ENCODE results near the gene MVB12B. TPM values are rescaled to one million over a fixed set of nuclear protein-coding genes. Genes with fewer than 3 reads are reported as not detected.

Gene MVB12B
- total and polyA plus RNA-seq, 7 experiments from 2014 or later = 1.6 to 9.7 (median 3.8) TPM

GRCh38 chr9:126519660-126520420, 193.2 kb downstream of the MVB12B start:
- H3K27ac ChIP-seq (ENCODE audit: low read depth, low read length) = no peak overlapping the region
- H3K9me3 ChIP-seq (ENCODE audit: control insufficient read depth in 2 of 3, low read length in 3 of 3) = no peaks in the 10 kb centered on the region
- intact Hi-C loops (cut with micrococcal nuclease) = loop anchor here in 1 of 2 donors (5.0 kb wide), 1 partner anchor 37 kb away; no protein-coding TSS in a partner anchor
- Mint-ChIP-seq H3K27ac (no peak overlapping the region), H3K4me3 (no peak overlapping the region), H3K4me1 (peaks cover 22 to 40% (median 31%) of the 10 kb centered on the region in 7 donors), H3K36me3 (no peaks in the 10 kb centered on the region), H3K9me3 (no peaks in the 10 kb centered on the region), H3K27me3 (peaks cover 43 to 67% (median 62%) of the 10 kb centered on the region in 5 donors)
- ChIA-PET CTCF (interaction anchor here (1.7 kb wide), 1 partner anchor 38 kb away, joined by 5 read pairs; no protein-coding TSS in a partner anchor), POLR2A (interaction anchor here (0.8 kb wide), 1 partner anchor 133 kb away, joined by 3 read pairs; no protein-coding TSS in a partner anchor)
- H3K4me1 ChIP-seq (ENCODE audit: control insufficient read depth in 2 of 2, insufficient read depth in 2 of 2, low read length in 2 of 2) = peaks cover 4 to 48% of the 10 kb centered on the region in 2 donors
- no peaks in the 10 kb centered on the region for H3K36me3 ChIP-seq (ENCODE audit: control insufficient read depth in 2 of 3, insufficient read depth in 3 of 3, low read length in 3 of 3)
- ATAC-seq = peak; percentile 23
- H3K27me3 ChIP-seq (ENCODE audit: control insufficient read depth in 2 of 2, insufficient read depth in 2 of 2, low read length in 2 of 2) = peaks cover 0 to 15% of the 10 kb centered on the region in 2 donors
- H3K4me3 ChIP-seq (ENCODE audit: low read length) = no peak overlapping the region
- DNase-seq = no peak

GRCh38 chr9:126520453-126520852, 193.8 kb downstream of the MVB12B start:
- no peak overlapping the region for H3K27ac ChIP-seq (ENCODE audit: low read depth, low read length)
- H3K4me3 ChIP-seq (ENCODE audit: low read length) = no peak overlapping the region
- DNase-seq = no peak
- peaks cover 0 to 13% of the 10 kb centered on the region in 2 donors for H3K27me3 ChIP-seq (ENCODE audit: control insufficient read depth in 2 of 2, insufficient read depth in 2 of 2, low read length in 2 of 2)
- Mint-ChIP-seq H3K36me3 (no peaks in the 10 kb centered on the region), H3K27ac (no peak overlapping the region), H3K9me3 (no peaks in the 10 kb centered on the region), H3K4me3 (no peak overlapping the region), H3K4me1 (peaks cover 22 to 36% (median 31%) of the 10 kb centered on the region in 7 donors), H3K27me3 (peaks cover 38 to 68% (median 56%) of the 10 kb centered on the region in 5 donors)
- ChIA-PET POLR2A (no interaction called here), CTCF (no interaction called here)
- no peaks in the 10 kb centered on the region for H3K9me3 ChIP-seq (ENCODE audit: control insufficient read depth in 2 of 3, low read length in 3 of 3)
- H3K4me1 ChIP-seq (ENCODE audit: control insufficient read depth in 2 of 2, insufficient read depth in 2 of 2, low read length in 2 of 2) = peaks cover 4 to 48% of the 10 kb centered on the region in 2 donors
- H3K36me3 ChIP-seq (ENCODE audit: control insufficient read depth in 2 of 3, insufficient read depth in 3 of 3, low read length in 3 of 3) = no peaks in the 10 kb centered on the region
- intact Hi-C loops (cut with micrococcal nuclease) = no loop called here
- ATAC-seq = no peak

GRCh38 chr9:126521089-126521488, 194.5 kb downstream of the MVB12B start:
- Histone ChIP-seq H3K4me3 (ENCODE audit: low read length) (no peak overlapping the region), H3K27me3 (ENCODE audit: control insufficient read depth in 2 of 2, insufficient read depth in 2 of 2, low read length in 2 of 2) (peaks cover 0 to 13% of the 10 kb centered on the region in 2 donors), H3K36me3 (ENCODE audit: control insufficient read depth in 2 of 3, insufficient read depth in 3 of 3, low read length in 3 of 3) (no peaks in the 10 kb centered on the region), H3K27ac (ENCODE audit: low read depth, low read length) (no peak overlapping the region), H3K9me3 (ENCODE audit: control insufficient read depth in 2 of 3, low read length in 3 of 3) (no peaks in the 10 kb centered on the region), H3K4me1 (ENCODE audit: control insufficient read depth in 2 of 2, insufficient read depth in 2 of 2, low read length in 2 of 2) (peaks cover 4 to 48% of the 10 kb centered on the region in 2 donors)
- H3K36me3 Mint-ChIP-seq = no peaks in the 10 kb centered on the region
- ChIA-PET POLR2A (interaction anchor here (0.7 kb wide), 1 partner anchor 18 kb away, joined by 7 read pairs; no protein-coding TSS in a partner anchor), CTCF (no interaction called here)
- H3K27me3 Mint-ChIP-seq = peaks cover 36 to 64% (median 50%) of the 10 kb centered on the region in 5 donors
- peaks cover 22 to 36% (median 29%) of the 10 kb centered on the region in 7 donors for H3K4me1 Mint-ChIP-seq
- no peak for DNase-seq
- no peak for ATAC-seq
- H3K27ac Mint-ChIP-seq = no peak overlapping the region
- intact Hi-C loops (cut with micrococcal nuclease) = no loop called here
- no peaks in the 10 kb centered on the region for H3K9me3 Mint-ChIP-seq
- H3K4me3 Mint-ChIP-seq = no peak overlapping the region

DNA sequence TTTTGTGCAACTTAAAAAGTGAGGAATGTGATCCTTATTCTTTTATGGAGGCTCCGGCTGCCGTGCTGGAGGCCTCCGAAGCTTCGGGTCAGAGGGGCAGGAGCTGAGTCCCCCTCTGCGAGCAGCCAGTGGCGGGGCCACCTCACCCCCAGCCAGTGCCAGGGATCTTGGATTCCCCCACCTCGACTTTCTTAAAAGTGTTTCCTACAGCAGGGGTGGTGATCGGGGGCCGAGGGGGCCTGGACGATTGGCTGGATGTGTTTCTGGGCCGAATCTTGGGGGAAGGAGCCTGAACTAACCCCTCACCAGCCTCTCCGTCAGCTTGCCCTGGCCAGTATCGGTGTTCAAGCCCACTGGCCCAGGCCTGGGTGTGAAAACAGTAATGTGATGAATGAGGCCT, 194.9 kb downstream of the MVB12B start:
- H3K4me3 Mint-ChIP-seq = no peak overlapping the region
- H3K9me3 ChIP-seq (ENCODE audit: control insufficient read depth in 2 of 3, low read length in 3 of 3) = no peaks in the 10 kb centered on the region
- POLR2A ChIA-PET = interaction anchor here (0.7 kb wide), 1 partner anchor 17 kb away, joined by 7 read pairs; no protein-coding TSS in a partner anchor
- DNase-seq (no peak), ATAC-seq (no peak)
- intact Hi-C loops (cut with micrococcal nuclease) = no loop called here
- H3K27ac ChIP-seq (ENCODE audit: low read depth, low read length) = no peak overlapping the region
- CTCF ChIA-PET = no interaction called here
- peaks cover 4 to 47% of the 10 kb centered on the region in 2 donors for H3K4me1 ChIP-seq (ENCODE audit: control insufficient read depth in 2 of 2, insufficient read depth in 2 of 2, low read length in 2 of 2)
- H3K27me3 ChIP-seq (ENCODE audit: control insufficient read depth in 2 of 2, insufficient read depth in 2 of 2, low read length in 2 of 2) = peaks cover 0 to 13% of the 10 kb centered on the region in 2 donors
- H3K27me3 Mint-ChIP-seq = peaks cover 33 to 61% (median 46%) of the 10 kb centered on the region in 5 donors
- no peaks in the 10 kb centered on the region for H3K36me3 ChIP-seq (ENCODE audit: control insufficient read depth in 2 of 3, insufficient read depth in 3 of 3, low read length in 3 of 3)
- no peak overlapping the region for H3K4me3 ChIP-seq (ENCODE audit: low read length)
- no peaks in the 10 kb centered on the region for H3K9me3 Mint-ChIP-seq
- no peak overlapping the region for H3K27ac Mint-ChIP-seq
- H3K4me1 Mint-ChIP-seq = peaks cover 22 to 33% (median 28%) of the 10 kb centered on the region in 7 donors
- H3K36me3 Mint-ChIP-seq = no peaks in the 10 kb centered on the region

DNA sequence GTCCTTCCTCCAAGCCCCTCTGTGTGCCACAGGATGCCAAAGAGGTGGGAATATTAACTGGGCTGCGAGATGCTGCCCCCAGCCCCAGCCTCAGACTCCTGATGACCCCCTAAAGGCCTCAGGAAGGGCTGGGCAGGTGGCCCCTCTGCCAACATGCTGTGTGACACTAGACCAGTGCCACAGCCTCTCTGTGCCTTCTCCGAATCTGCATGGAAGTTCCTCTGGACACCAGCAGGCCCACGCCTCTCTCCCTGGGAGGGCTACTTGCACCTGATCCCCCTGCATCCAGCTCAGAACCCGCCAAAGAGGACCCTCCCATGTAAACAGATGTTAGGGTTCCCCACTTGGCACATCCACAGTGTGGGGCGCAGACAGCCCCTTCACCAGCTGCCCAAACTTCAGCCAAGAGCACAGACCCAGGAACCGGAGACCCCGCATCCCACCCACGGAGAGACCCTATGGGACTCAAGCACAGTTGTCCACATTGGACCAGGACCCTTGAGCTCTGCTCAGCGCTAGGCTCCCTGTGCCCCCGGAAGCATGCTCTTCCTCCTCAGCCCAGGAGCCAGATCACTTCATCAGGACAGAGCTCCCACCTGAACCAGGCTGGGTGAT, 195.5 kb downstream of the MVB12B start:
- no peak overlapping the region for H3K4me3 Mint-ChIP-seq
- H3K4me1 Mint-ChIP-seq = peaks cover 17 to 27% (median 22%) of the 10 kb centered on the region in 7 donors
- POLR2A ChIA-PET = no interaction called here
- peaks cover 29 to 55% (median 41%) of the 10 kb centered on the region in 5 donors for H3K27me3 Mint-ChIP-seq
- Histone ChIP-seq H3K9me3 (ENCODE audit: control insufficient read depth in 2 of 3, low read length in 3 of 3) (no peaks in the 10 kb centered on the region), H3K4me1 (ENCODE audit: control insufficient read depth in 2 of 2, insufficient read depth in 2 of 2, low read length in 2 of 2) (peaks cover 4 to 41% of the 10 kb centered on the region in 2 donors), H3K27ac (ENCODE audit: low read depth, low read length) (no peak overlapping the region), H3K4me3 (ENCODE audit: low read length) (no peak overlapping the region), H3K36me3 (ENCODE audit: control insufficient read depth in 2 of 3, insufficient read depth in 3 of 3, low read length in 3 of 3) (no peaks in the 10 kb centered on the region), H3K27me3 (ENCODE audit: control insufficient read depth in 2 of 2, insufficient read depth in 2 of 2, low read length in 2 of 2) (peaks cover 0 to 13% of the 10 kb centered on the region in 2 donors)
- intact Hi-C loops (cut with micrococcal nuclease) = no loop called here
- DNase-seq (no peak), ATAC-seq (no peak)
- CTCF ChIA-PET = no interaction called here
- H3K27ac Mint-ChIP-seq = no peak overlapping the region
- no peaks in the 10 kb centered on the region for H3K9me3 Mint-ChIP-seq
- H3K36me3 Mint-ChIP-seq = no peaks in the 10 kb centered on the region

DNA sequence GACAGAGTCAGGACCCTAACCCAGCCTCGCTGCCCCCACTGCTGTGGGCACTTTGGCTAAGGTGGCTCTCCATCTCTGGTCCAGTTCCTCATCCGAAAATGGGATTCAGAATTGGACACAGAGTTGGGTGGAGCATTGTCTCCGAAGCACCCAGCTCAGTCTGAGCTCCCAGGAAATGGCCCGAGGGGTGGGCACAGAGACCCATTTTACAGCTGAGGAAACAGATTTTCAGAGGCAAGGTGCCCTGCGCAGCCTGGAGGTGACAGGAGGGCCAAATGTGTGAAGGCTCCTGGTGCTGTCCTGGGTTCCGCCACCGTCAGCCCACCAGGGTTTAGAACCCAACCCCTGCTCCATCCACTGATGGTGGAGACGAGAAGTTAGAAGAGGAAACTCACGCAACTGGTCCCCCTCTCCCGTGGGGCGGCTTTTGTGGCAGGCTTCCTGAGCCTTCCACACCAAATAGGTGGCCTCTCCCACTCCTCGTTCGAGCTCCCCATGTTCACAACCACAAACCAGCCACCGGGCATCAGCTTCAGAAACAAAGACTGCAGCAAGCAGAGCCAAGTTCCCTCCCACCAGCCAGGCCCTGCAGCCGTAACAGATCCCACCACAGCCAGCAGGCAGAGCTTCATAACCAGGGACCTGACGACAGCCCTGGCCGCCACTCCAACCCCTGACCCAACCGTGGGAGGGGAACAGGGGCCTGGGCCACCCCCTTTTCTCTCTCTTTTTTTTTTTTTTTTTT, 196.2 kb downstream of the MVB12B start:
- no peak overlapping the region for H3K27ac ChIP-seq (ENCODE audit: low read depth, low read length)
- Mint-ChIP-seq H3K4me3 (peak overlapping the region in 2 of 10 donors; percentile 5 to 36), H3K36me3 (no peaks in the 10 kb centered on the region), H3K9me3 (no peaks in the 10 kb centered on the region), H3K27ac (peak overlapping the region in 1 of 9 donors; percentile 53), H3K27me3 (peaks cover 24 to 48% (median 34%) of the 10 kb centered on the region in 5 donors), H3K4me1 (peaks cover 10 to 20% (median 15%) of the 10 kb centered on the region in 7 donors)
- H3K4me3 ChIP-seq (ENCODE audit: low read length) = no peak overlapping the region
- H3K27me3 ChIP-seq (ENCODE audit: control insufficient read depth in 2 of 2, insufficient read depth in 2 of 2, low read length in 2 of 2) = peaks cover 0 to 7% of the 10 kb centered on the region in 2 donors
- no peaks in the 10 kb centered on the region for H3K36me3 ChIP-seq (ENCODE audit: control insufficient read depth in 2 of 3, insufficient read depth in 3 of 3, low read length in 3 of 3)
- ATAC-seq (no peak), DNase-seq (no peak)
- H3K4me1 ChIP-seq (ENCODE audit: control insufficient read depth in 2 of 2, insufficient read depth in 2 of 2, low read length in 2 of 2) = peaks cover 4 to 38% of the 10 kb centered on the region in 2 donors
- ChIA-PET POLR2A (no interaction called here), CTCF (no interaction called here)
- H3K9me3 ChIP-seq (ENCODE audit: control insufficient read depth in 2 of 3, low read length in 3 of 3) = no peaks in the 10 kb centered on the region
- intact Hi-C loops (cut with micrococcal nuclease) = no loop called here

All from naive thymus-derived CD4-positive, alpha-beta T cell (primary cell).